GM18909 (cell line): ENCODE measurements around the gene PARVA.
"Not testable (repeated sequence)": the region's sequence is repeated elsewhere in the genome, so short reads cannot be mapped to it uniquely, and the experiment has no call there.

Experiments
- ATAC-seq: cut with Tn5 transposase; IDR thresholded peaks from one replicate; pipeline ENCODE4 v1.9.1; 2021; ENCODE audit warnings: mild to moderate bottlenecking; ENCODE audit not compliant: unreplicated experiment, poor library complexity

Gene PARVA

DNA sequence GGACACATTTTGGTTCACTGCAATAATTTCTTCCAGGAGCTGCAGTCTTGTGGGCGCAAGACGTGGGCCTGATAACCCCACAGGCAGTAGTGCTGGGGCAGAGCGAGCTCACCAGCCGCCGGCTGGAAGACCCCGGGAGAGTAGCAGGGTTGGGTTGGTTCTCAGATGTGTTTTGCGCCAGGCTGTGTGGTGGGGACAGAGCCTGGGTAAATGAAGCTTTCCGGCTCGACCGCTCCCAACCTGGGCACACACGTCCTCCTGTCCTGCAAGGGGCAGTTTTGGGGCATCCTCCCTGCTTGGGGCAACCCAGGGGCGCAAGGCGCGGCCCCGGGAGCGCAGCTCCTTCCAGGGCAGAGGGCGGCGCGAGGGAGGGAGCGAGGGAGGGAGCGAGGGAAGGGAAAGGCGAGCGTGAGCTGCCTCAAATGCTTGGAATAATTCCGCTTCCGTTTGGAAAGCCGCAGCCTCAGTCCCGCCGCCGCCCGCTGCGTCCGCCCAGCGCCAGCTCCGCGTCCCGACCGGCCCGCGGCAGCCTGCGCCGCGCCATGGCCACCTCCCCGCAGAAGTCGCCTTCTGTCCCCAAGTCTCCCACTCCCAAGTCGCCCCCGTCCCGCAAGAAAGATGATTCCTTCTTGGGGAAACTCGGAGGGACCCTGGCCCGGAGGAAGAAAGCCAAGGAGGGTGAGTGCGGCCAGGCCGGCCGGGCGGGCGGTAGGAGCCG, at the start of gene PARVA:
TSS of gene PARVA (plus strand) at position 466 of the 718 bp plus-strand sequence. CDS start at position 543, 77 bp downstream.
- no peak for ATAC-seq

GRCh38 chr11:12329169-12329568, 48.2 kb upstream of the PARVA start:
- no peak for ATAC-seq

- no peak for ATAC-seq
Observed at GRCh38 chr11:12329797-12330196, 47.6 kb upstream of the PARVA start.

DNA sequence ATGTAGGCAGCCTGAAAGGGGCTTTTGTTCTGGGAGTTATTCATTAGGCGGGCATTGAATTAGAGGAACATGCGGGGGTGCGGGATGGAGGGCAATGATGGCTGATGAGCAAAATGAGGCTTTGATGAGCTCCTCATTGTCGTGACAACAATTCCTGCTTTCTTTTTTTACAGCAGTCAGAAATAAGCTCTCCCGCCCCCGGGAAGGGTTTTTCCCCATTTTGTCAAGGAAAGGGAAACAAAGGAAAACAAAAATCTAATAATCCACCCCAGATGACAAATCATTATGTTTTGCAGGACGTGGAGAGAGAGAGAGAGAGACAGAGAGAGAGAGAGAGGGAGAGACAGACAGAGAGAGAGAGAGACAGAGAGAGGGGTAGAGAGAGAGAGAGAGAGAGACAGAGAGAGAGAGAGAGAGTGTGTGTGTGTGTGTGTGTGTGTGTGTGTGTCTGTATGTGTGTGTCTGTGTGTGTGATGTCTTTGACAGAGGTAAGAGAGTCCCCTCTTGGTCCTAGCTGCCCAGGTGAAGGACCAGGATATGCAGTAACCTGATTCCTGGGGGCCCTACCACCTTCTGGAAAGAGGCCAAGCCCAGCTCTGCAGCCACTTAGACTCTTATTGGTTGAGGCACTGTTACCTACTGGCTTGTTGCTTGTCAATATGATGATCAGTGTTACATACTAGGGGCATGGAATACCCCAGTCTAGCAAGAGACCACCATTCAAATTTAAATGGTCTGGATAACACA, 46.7 kb upstream of the PARVA start:
- ATAC-seq: no peak

GRCh38 chr11:12331239-12331874, 46.0 kb upstream of the PARVA start:
- no peak for ATAC-seq

DNA sequence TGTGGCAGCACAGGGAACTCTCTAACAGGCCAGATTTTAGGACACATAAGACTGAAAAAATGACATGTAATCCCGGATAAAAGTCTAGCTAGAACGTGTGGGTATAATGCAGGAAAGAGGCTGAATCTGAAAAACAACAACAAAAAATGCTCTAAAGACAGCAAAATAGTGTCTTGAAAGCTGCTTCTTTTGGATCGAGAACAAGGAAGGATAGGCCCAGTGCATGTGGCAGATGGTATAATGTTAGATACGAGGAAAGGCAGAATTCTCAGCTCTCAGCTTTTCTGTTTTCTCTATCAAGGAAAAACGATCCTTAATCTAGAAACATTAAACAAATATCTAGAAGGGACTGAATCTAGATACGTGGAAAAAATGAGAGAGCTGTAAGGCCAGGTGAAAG, 33.8 kb upstream of the PARVA start:
- ATAC-seq: no peak

- ATAC-seq: no peak
Observed at GRCh38 chr11:12353534-12353933, 23.8 kb upstream of the PARVA start.

DNA sequence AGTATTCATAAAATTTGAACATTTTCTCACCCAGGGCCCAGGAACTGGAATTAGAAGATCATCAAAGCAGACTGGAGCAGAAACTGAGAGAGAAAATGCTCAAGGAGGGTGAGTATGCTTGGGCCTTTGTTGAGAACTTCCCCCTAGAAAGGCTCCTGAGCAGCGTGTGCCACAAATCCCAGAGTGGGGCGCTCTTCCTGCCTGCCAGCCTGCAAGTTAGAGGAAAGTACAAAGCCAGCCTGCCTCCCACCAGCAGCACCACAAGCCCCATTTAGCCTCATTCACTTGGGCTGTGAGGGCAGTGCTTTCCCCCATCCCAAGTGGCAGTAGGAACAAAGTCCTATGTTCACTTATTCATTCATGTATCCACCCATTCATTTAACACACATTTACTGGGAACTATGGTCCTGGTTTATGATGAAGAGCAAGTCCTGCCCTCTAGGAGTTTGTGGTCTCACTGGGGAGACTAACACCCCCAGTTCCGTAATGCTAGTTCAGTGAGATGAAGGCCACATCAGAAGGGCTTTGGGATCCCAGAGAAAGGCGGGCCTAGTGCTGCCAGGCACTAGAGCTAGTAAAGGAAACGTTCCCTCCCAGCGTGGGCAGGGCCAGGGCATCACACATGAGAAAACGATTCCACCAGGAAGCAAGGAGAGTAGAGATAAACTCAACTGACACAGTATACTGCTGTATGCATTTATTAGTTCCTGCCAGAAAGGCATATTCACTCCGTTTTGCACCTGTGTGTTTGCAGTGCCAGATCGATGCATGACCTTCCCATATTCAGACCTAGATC, 22.4 kb upstream of the PARVA start:
- no peak for ATAC-seq

DNA sequence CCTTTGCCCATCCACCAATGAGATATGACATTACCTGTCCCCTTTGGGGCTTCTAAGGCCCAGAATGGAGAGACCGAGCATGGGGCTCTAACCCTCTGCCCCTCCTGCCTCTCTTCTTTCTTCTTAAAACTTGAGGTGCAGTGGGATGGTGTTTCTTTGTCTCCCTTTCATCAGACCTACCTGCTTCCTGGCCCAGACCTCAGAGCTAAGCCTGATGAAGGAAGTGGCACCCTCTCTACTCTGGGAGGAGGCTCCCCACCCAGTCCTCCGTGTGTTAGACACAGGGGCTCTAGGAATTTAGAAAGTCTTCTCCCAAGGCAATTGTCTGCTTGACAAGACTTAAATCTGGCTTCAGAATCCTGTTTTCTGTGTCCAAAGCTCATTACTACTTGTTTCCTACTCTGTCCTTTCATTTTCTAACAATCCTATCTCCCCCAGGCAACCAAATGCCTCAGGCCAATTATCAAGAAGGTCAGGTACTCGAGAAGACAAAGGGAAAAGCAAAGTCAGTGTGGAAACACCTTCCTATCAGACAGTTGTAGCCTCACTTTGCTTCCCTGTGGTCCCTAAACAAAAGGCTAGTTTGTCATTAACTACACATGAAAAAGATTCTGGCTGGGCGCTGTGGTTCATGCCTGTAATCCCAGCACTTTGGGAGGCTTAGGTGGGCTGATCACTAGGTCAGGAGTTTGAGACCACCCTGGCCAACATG, 20.3 kb upstream of the PARVA start:
- no peak for ATAC-seq

DNA sequence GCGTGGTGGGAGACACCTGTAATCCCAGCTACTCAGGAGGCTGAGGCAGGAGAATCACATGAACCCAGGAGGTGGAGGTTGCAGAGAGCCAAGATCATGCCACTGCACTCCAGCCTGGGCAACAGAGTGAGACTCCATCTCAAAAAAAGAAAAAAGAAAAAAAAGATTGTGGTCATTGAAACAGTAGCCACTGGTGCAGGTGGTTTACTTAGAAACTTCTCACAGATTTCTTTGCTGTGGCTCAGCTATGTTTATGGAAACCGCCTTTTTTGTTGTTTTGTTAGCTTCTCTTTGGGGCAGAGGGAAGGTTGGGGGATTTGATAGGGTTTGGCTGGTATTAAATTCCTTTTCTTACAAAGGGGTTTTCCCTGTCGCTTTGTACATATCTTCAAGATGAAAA, 19.7 kb upstream of the PARVA start:
- not testable (repeated sequence) for ATAC-seq

- ATAC-seq: no peak
Observed at GRCh38 chr11:12358302-12359188, 18.8 kb upstream of the PARVA start.

GRCh38 chr11:12359761-12360160, 17.6 kb upstream of the PARVA start:
- no peak for ATAC-seq

DNA sequence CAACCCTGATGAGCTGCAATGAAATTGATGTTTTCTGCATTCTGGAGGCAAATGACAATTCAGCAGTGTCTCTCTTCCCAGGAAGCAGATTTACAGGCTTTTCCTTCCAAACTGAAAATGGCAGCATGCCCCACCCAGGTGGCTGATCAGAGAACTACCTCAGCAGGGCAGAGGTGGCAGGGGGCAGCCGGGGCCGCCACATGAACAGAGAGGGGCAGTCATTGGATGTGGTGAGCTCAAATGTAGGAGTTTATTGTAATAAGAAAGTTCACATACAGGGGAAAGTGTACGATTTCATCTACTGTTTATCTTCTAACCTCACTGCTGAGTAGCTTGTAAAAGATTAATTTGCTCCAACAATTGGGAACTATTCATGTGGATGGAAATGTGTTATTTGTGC, 15.7 kb upstream of the PARVA start:
- ATAC-seq: no peak

DNA sequence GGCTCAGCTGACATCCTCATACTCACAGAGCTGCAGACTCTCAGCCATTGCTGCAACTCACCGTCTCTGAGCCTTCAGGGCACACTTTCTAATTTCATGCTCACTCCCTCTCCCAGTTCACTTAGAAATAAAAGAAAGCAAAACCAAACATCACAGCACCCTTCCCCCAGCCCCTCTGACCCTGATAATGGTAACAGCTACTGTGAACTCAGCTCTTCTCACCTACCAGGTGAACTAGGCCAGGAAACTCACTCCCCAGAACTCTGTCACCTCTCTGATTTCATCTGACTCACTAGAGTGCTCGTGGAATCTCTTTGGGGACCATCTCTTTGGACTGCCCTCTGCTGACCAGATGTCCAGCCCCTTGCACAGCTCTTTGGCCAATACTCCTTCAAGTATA, 14.5 kb upstream of the PARVA start:
- no peak for ATAC-seq

DNA sequence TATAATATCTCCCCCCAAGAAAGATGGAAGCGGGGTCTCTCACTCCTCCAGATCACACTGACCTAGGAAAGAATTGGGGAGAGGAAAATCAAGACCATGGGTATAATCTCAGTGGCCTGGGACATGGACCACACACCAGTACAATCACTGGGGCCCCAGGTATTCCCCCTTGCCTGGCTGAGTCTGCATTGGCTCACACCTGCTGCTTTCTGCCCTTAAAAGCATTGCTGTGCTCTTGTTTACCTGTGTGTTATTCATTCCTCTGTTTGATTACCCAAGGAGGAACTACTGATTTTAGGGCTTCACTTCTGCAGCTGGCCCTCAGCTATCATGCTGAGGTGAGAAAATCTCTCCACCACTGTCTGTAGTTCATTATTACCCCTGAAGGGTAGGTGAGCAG, 14.0 kb upstream of the PARVA start:
- ATAC-seq: no peak

GRCh38 chr11:12365965-12366575, 11.3 kb upstream of the PARVA start:
- ATAC-seq: not testable (repeated sequence)

- ATAC-seq: not testable (repeated sequence)
Observed at GRCh38 chr11:12367057-12367456, 10.3 kb upstream of the PARVA start.

DNA sequence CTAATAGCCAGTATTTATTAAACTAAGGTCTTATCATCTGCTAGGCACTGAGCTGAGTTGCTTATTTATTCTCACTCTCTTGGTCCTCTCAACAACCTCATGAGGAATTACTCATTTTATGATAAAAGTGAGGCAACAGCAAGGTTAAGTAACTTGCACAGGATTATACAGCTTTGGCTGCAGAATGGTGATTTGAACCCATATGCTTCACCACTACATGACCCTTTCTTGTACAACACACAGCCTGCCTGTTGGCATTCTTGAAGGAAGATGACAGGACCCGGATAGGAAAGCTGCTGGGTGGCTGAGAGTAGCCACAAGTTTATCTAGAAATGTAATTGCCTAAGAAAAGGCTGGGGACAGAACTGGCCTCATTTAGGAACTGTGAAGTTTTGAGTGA, 5.3 kb upstream of the PARVA start:
- no peak for ATAC-seq

DNA sequence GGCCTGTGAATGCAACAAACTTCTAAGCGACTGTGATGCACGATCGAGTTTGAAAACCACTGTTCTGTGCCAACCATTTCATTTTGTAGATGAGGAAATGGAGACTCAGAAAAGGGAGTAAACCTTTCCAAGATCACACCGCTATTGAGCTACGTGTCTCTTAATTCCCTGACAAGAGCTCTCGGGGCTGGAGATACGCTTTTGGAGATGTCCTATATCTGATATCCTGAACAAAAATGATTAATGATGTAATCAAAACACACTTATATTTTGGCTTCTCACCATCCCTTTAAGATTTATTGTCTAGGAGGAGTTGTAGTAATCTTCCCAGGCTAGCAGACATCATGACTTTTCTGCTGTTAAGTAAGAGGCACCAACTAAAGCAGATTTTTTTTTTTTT, 1.7 kb upstream of the PARVA start:
- ATAC-seq: no peak
